NK-92 treated with Interleukin-12 subunit alpha and Interleukin-12 subunit beta, amount 100 ng/mL, for 24 hours (cell line): ENCODE measurements around the gene SRCIN1.

Experiments used
- DNase-seq: peaks from one replicate; lab custom pipeline; 2025; lab: John Stamatoyannopoulos, UW

The SRCIN1 gene

GRCh38 chr17:38578229-38579082, 27.3 kb downstream of the SRCIN1 start:
- no peak for DNase-seq

GRCh38 chr17:38577645-38578173, 28.0 kb downstream of the SRCIN1 start:
- DNase-seq: no peak

GRCh38 chr17:38577244-38577643, 28.5 kb downstream of the SRCIN1 start:
- no peak for DNase-seq

- DNase-seq: no peak
Measured at GRCh38 chr17:38575781-38576180, 30.0 kb downstream of the SRCIN1 start.

GRCh38 chr17:38574712-38575111, 31.0 kb downstream of the SRCIN1 start:
- DNase-seq: no peak

GRCh38 chr17:38572669-38573365, 32.9 kb downstream of the SRCIN1 start:
- DNase-seq: no peak

GRCh38 chr17:38571833-38572668, 33.7 kb downstream of the SRCIN1 start:
- no peak for DNase-seq

GRCh38 chr17:38569701-38570512, 35.8 kb downstream of the SRCIN1 start:
- no peak for DNase-seq

- DNase-seq: no peak
Measured at GRCh38 chr17:38568845-38569510, 36.8 kb downstream of the SRCIN1 start.

GRCh38 chr17:38568274-38568673, 37.5 kb downstream of the SRCIN1 start:
- no peak for DNase-seq

- no peak for DNase-seq
Measured at GRCh38 chr17:38567350-38567749, 38.4 kb downstream of the SRCIN1 start.

- no peak for DNase-seq
Measured at GRCh38 chr17:38566666-38567031, 39.1 kb downstream of the SRCIN1 start.

- no peak for DNase-seq
Measured at GRCh38 chr17:38565853-38566665, 39.7 kb downstream of the SRCIN1 start.

- no peak for DNase-seq
Measured at GRCh38 chr17:38564869-38565268, 40.9 kb downstream of the SRCIN1 start.

GRCh38 chr17:38564254-38564837, 41.4 kb downstream of the SRCIN1 start:
- no peak for DNase-seq

GRCh38 chr17:38563362-38564253, 42.1 kb downstream of the SRCIN1 start:
- no peak for DNase-seq

- DNase-seq: no peak
Measured at GRCh38 chr17:38562903-38563302, 42.8 kb downstream of the SRCIN1 start.

GRCh38 chr17:38562215-38562569, 43.6 kb downstream of the SRCIN1 start:
- no peak for DNase-seq
